ENCODE results near the gene IDH1. TPM values are rescaled to one million over a fixed set of nuclear protein-coding genes. Genes with fewer than 3 reads are reported as not detected.

IDH1 gene
- total RNA-seq, 4 donors from 2014 or later = 22.8 to 105 (median 38.1) TPM

DNA sequence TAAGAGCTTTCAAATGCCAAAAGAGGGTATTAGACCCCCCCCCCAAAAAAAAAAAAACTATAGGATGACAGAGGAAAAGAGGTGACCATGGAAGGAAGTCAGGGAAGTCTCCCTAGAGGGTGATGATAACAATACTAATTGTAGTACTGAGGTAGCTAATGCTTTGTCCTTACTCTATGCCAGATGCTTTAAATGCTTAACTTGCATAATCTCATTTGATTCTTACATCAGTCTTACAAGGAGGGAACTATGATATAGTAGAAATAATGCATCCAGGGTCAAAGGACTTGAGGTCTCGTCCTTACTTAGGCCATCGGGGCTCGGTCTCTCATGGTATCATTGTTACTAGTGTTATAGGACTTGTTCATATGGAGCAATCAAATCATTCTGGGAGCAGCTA, 9.1 kb downstream of the IDH1 start:
- DNase-seq = no peak
- Histone ChIP-seq H3K4me1 (no peaks in the 10 kb centered on the region), H3K27me3 (no peaks in the 10 kb centered on the region), H3K4me3 (no peak overlapping the region), H3K9me3 (no peaks in the 10 kb centered on the region), H3K27ac (no peak overlapping the region), H3K36me3 (no peaks in the 10 kb centered on the region)
- TF ChIP-seq POLR2A (IDR thresholded peaks at IDR 0.05) = no peak
- TF ChIP-seq, protein P1, sequence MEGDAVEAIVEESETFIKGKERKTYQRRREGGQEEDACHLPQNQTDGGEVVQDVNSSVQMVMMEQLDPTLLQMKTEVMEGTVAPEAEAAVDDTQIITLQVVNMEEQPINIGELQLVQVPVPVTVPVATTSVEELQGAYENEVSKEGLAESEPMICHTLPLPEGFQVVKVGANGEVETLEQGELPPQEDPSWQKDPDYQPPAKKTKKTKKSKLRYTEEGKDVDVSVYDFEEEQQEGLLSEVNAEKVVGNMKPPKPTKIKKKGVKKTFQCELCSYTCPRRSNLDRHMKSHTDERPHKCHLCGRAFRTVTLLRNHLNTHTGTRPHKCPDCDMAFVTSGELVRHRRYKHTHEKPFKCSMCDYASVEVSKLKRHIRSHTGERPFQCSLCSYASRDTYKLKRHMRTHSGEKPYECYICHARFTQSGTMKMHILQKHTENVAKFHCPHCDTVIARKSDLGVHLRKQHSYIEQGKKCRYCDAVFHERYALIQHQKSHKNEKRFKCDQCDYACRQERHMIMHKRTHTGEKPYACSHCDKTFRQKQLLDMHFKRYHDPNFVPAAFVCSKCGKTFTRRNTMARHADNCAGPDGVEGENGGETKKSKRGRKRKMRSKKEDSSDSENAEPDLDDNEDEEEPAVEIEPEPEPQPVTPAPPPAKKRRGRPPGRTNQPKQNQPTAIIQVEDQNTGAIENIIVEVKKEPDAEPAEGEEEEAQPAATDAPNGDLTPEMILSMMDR (IDR thresholded peaks at IDR 0.05) = no peak
- intact Hi-C loops (cut with DNase I; ENCODE audit: low total_unique reads) = no loop called here

DNA sequence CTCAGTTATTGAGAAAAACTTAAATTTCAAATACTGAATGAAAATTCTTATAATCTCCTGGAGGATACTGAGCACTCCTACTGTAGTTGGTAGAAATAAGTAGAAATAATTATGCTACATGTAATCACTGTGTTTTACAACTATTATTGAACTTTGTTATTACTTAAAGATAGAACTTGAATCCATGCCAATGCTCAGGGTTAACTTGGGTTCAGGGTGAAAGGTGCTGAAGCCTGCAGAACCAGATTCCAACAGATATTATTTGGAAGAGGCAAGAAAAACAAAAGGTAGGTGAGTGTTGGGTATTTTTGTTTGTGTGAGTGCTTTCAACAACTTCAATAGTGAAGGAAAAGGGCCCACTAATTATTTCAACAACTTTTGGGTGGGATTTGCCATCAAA, 10.4 kb downstream of the IDH1 start:
- TF ChIP-seq, protein P1 (IDR thresholded peaks at IDR 0.05) = no peak
- no peak for TF ChIP-seq POLR2A (IDR thresholded peaks at IDR 0.05)
- Histone ChIP-seq H3K27me3 (no peaks in the 10 kb centered on the region), H3K4me1 (no peaks in the 10 kb centered on the region), H3K27ac (no peak overlapping the region), H3K9me3 (no peaks in the 10 kb centered on the region), H3K36me3 (no peaks in the 10 kb centered on the region), H3K4me3 (no peak overlapping the region)
- intact Hi-C loops (cut with DNase I; ENCODE audit: low total_unique reads) = no loop called here
- DNase-seq = no peak

DNA sequence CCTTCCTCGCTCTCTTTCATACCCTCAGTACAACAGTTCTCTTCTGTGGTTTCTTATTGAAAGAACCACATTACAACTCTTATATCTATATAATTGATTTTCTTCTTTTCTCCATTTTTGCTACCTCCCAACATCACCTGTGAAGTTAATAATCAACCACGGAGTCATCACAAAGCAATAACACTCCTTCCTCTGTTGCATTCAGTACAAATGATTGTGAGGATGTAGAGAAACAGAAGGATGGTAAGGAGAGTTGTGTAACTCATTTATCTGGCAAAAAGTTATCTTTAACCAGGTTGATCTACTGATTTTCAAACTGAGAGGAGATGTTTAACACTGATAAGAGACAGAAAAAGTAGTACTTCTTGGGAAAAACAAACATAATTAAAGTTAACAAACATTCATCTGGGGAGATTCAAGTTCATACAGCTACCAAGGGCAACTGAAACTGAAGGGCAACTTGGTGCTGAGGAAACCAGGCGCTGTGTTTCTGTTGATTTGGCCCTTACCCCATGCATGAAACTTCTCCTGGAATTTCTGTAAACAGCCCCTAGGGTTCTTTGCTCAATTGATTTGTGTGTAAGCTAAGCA, 14.2 kb downstream of the IDH1 start:
- H3K4me1 ChIP-seq = no peaks in the 10 kb centered on the region
- H3K4me3 ChIP-seq = no peak overlapping the region
- H3K27ac ChIP-seq = no peak overlapping the region
- intact Hi-C loops (cut with DNase I; ENCODE audit: low total_unique reads) = no loop called here
- DNase-seq = no peak
- H3K9me3 ChIP-seq = no peaks in the 10 kb centered on the region
- TF ChIP-seq, protein P1 (IDR thresholded peaks at IDR 0.05) = no peak
- TF ChIP-seq POLR2A (IDR thresholded peaks at IDR 0.05) = no peak
- H3K36me3 ChIP-seq = no peaks in the 10 kb centered on the region
- H3K27me3 ChIP-seq = no peaks in the 10 kb centered on the region

DNA sequence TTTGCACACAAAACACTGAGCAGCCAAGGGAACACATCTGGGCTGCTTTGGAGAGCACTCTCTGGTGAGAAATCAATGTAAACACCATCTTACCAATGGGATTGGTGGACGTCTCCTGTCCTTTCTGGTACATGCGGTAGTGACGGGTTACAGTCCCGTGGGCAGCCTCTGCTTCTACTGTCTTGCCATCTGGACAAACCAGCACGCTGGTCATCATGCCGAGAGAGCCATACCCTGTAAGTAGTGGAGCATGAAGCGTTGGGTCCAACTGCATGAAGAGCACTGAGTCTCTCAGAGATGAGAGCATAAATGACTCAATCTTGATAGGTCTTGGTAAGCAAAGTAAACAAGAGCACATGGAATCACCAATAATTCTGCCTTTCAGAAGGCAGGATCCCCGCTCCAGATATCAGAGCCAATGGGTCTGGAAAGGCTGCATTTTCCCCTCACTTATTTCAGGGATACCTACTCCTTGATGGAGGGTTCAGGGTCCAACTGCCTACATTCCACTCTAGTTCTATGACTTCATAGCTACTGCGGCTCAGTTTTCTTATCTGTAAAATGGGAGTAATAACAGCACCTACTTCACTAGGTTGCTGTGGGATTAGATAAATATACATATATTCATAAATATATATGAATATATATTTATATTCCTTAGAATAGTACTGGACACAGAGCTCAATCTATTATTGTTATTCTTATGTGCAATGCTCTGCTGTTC, 14.9 kb downstream of the IDH1 start:
- intact Hi-C loops (cut with DNase I; ENCODE audit: low total_unique reads) = no loop called here
- H3K27ac ChIP-seq = no peak overlapping the region
- no peaks in the 10 kb centered on the region for H3K9me3 ChIP-seq
- DNase-seq = no peak
- TF ChIP-seq POLR2A (IDR thresholded peaks at IDR 0.05) = no peak
- TF ChIP-seq, protein P1 (IDR thresholded peaks at IDR 0.05) = no peak
- no peaks in the 10 kb centered on the region for H3K36me3 ChIP-seq
- H3K27me3 ChIP-seq = no peaks in the 10 kb centered on the region
- H3K4me1 ChIP-seq = no peaks in the 10 kb centered on the region
- no peak overlapping the region for H3K4me3 ChIP-seq

DNA sequence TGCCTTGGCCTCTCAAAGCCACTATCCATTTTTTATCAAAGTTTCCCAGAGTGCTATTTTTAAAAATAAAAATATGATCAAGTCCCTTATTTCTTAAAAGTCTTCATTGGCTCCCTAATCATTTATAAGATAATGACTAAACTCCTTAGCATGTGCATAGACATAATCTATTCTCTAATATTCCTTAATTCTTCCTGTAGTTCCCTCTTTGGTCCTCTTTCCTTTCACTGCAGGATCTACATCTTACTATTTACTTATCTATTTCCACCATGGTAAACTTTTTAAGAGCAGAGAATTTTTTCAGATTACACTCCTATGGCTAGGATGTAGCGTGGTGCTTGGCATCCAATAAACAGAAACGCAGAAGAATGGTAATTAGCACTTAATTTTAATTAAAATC, 19.0 kb downstream of the IDH1 start:
- H3K27ac ChIP-seq = no peak overlapping the region
- no peaks in the 10 kb centered on the region for H3K36me3 ChIP-seq
- H3K4me3 ChIP-seq = no peak overlapping the region
- TF ChIP-seq, protein P1 (IDR thresholded peaks at IDR 0.05) = no peak
- no peak for TF ChIP-seq POLR2A (IDR thresholded peaks at IDR 0.05)
- no peaks in the 10 kb centered on the region for H3K4me1 ChIP-seq
- no peaks in the 10 kb centered on the region for H3K9me3 ChIP-seq
- intact Hi-C loops (cut with DNase I; ENCODE audit: low total_unique reads) = no loop called here
- no peak for DNase-seq
- no peaks in the 10 kb centered on the region for H3K27me3 ChIP-seq
